ENCODE measurements around the gene BICRAL.
A peak's percentile ranks its signal among the peaks of the same experiment; 100 is the strongest.
"Not testable (repeated sequence)": the region's sequence is repeated elsewhere in the genome, so short reads cannot be mapped to it uniquely, and the experiment has no call there.

The BICRAL gene

GRCh38 chr6:42781796-42782688 is at the start of gene BICRAL:
Gene BICRAL (plus strand): TSS chr6:42782052. CDS start chr6:42822023, 39,971 bp downstream.
- DNase-seq, result peak; percentile 70

GRCh38 chr6:42733867-42734481 is 47.9 kb upstream of the BICRAL start:
- not testable (repeated sequence) for DNase-seq

- no peak for DNase-seq
These were observed 45.9 kb upstream of the BICRAL start for GRCh38 chr6:42735976-42736375.

GRCh38 chr6:42740725-42741124 is 41.1 kb upstream of the BICRAL start:
- DNase-seq, result no peak

GRCh38 chr6:42742116-42742894 is 39.5 kb upstream of the BICRAL start:
- DNase-seq, result no peak

GRCh38 chr6:42744351-42744893 is 37.4 kb upstream of the BICRAL start:
- DNase-seq, result no peak

GRCh38 chr6:42745083-42745639 is 36.7 kb upstream of the BICRAL start:
- DNase-seq, result no peak

- DNase-seq, result peak; percentile 93
These were observed 36.0 kb upstream of the BICRAL start, which contains the start of gene TBCC for GRCh38 chr6:42745640-42746462. Gene TBCC (minus strand): TSS chr6:42746103. CDS start chr6:42746073, 30 bp downstream.

- peak; percentile 78 for DNase-seq
These were observed 35.1 kb upstream of the BICRAL start for GRCh38 chr6:42746463-42747391.

GRCh38 chr6:42748203-42748898 is 33.5 kb upstream of the BICRAL start:
- DNase-seq, result no peak

GRCh38 chr6:42751055-42751454 is 30.8 kb upstream of the BICRAL start:
- no peak for DNase-seq

- DNase-seq, result no peak
These were observed 27.1 kb upstream of the BICRAL start for GRCh38 chr6:42754759-42755158.

- no peak for DNase-seq
These were observed 25.1 kb upstream of the BICRAL start for GRCh38 chr6:42756722-42757121.

GRCh38 chr6:42758756-42759430 is 23.0 kb upstream of the BICRAL start:
- DNase-seq, result no peak

- DNase-seq, result no peak
These were observed 20.4 kb upstream of the BICRAL start for GRCh38 chr6:42761287-42762067.

- no peak for DNase-seq
These were observed 19.4 kb upstream of the BICRAL start for GRCh38 chr6:42762426-42762859.

GRCh38 chr6:42762950-42763349 is 18.9 kb upstream of the BICRAL start:
- no peak for DNase-seq

- DNase-seq, result no peak
These were observed 16.8 kb upstream of the BICRAL start for GRCh38 chr6:42764911-42765648.

All from NCI-H2029 treated with DMSO at 0.1 percent for 48 hours (cell line).